ENCODE results near the gene RIPOR2.

RIPOR2 gene

GRCh38 chr6:24969343-24969860 lies 33.6 kb upstream of the RIPOR2 start:
- Histone ChIP-seq H3K4ac (ENCODE audit: low read depth, low read length) (no peak overlapping the region), H3K4me1 (ENCODE audit: control insufficient read depth, low read depth, low read length) (no peaks in the 10 kb centered on the region), H3K9ac (ENCODE audit: low read length) (no peak overlapping the region), H3K27ac (ENCODE audit: low read depth, low read length) (no peak overlapping the region), H3K4me2 (ENCODE audit: low read length) (no peak overlapping the region), H2BK15ac (replicated peaks; ENCODE audit: low read depth) (no peak overlapping the region), H3K79me2 (ENCODE audit: control insufficient read depth, insufficient read depth, low read length) (no peaks in the 10 kb centered on the region), H3K79me1 (ENCODE audit: low read length) (no peaks in the 10 kb centered on the region), H3K56ac (ENCODE audit: low read length) (no peak overlapping the region), H2AK5ac (ENCODE audit: low read length) (no peak overlapping the region), H4K8ac (ENCODE audit: low read depth, low read length) (no peak overlapping the region), H3K4me3 (ENCODE audit: low read length) (no peak overlapping the region), H4K5ac (ENCODE audit: low read length) (no peak overlapping the region), H2BK5ac (ENCODE audit: low read length) (no peak overlapping the region), H3K18ac (ENCODE audit: low read length) (no peak overlapping the region), H2BK120ac (ENCODE audit: low read depth, low read length) (no peak overlapping the region), H3K27me3 (ENCODE audit: insufficient read depth, low read length, poor library complexity) (no peaks in the 10 kb centered on the region), H3K36me3 (ENCODE audit: control insufficient read depth, insufficient read depth, low read length) (no peaks in the 10 kb centered on the region), H3K23ac (ENCODE audit: low read length) (no peak overlapping the region)
- no peak for DNase-seq
- WGBS (ENCODE audit: extremely low coverage, insufficient coverage, low lambda C conversion rate) = no CpG with 5 or more reads among the region's 2 CpGs

GRCh38 chr6:24968783-24969182 lies 33.0 kb upstream of the RIPOR2 start:
- WGBS (ENCODE audit: extremely low coverage, insufficient coverage, low lambda C conversion rate) = no CpG with 5 or more reads among the region's 5 CpGs
- Histone ChIP-seq H3K79me2 (ENCODE audit: control insufficient read depth, insufficient read depth, low read length) (no peaks in the 10 kb centered on the region), H3K79me1 (ENCODE audit: low read length) (no peaks in the 10 kb centered on the region), H3K36me3 (ENCODE audit: control insufficient read depth, insufficient read depth, low read length) (no peaks in the 10 kb centered on the region), H4K8ac (ENCODE audit: low read depth, low read length) (no peak overlapping the region), H3K23ac (ENCODE audit: low read length) (no peak overlapping the region), H4K5ac (ENCODE audit: low read length) (no peak overlapping the region), H2AK5ac (ENCODE audit: low read length) (no peak overlapping the region), H2BK5ac (ENCODE audit: low read length) (no peak overlapping the region), H3K27me3 (ENCODE audit: insufficient read depth, low read length, poor library complexity) (no peaks in the 10 kb centered on the region), H3K4me2 (ENCODE audit: low read length) (no peak overlapping the region), H3K4me3 (ENCODE audit: low read length) (no peak overlapping the region), H2BK120ac (ENCODE audit: low read depth, low read length) (no peak overlapping the region), H2BK15ac (replicated peaks; ENCODE audit: low read depth) (no peak overlapping the region), H3K9ac (ENCODE audit: low read length) (no peak overlapping the region), H3K4me1 (ENCODE audit: control insufficient read depth, low read depth, low read length) (no peaks in the 10 kb centered on the region), H3K18ac (ENCODE audit: low read length) (no peak overlapping the region), H3K27ac (ENCODE audit: low read depth, low read length) (no peak overlapping the region), H3K4ac (ENCODE audit: low read depth, low read length) (no peak overlapping the region), H3K56ac (ENCODE audit: low read length) (no peak overlapping the region)
- DNase-seq = no peak

GRCh38 chr6:24967211-24967610 lies 31.5 kb upstream of the RIPOR2 start:
- no peak overlapping the region for H3K23ac ChIP-seq (ENCODE audit: low read length)
- no peaks in the 10 kb centered on the region for H3K4me1 ChIP-seq (ENCODE audit: control insufficient read depth, low read depth, low read length)
- no peak overlapping the region for H3K27ac ChIP-seq (ENCODE audit: low read depth, low read length)
- no peak overlapping the region for H3K9ac ChIP-seq (ENCODE audit: low read length)
- H3K18ac ChIP-seq (ENCODE audit: low read length) = no peak overlapping the region
- DNase-seq = no peak
- H4K5ac ChIP-seq (ENCODE audit: low read length) = no peak overlapping the region
- H2AK5ac ChIP-seq (ENCODE audit: low read length) = no peak overlapping the region
- no peak overlapping the region for H4K8ac ChIP-seq (ENCODE audit: low read depth, low read length)
- H3K4me3 ChIP-seq (ENCODE audit: low read length) = no peak overlapping the region
- no peak overlapping the region for H3K4me2 ChIP-seq (ENCODE audit: low read length)
- no peak overlapping the region for H3K56ac ChIP-seq (ENCODE audit: low read length)
- H3K79me1 ChIP-seq (ENCODE audit: low read length) = no peaks in the 10 kb centered on the region
- no CpG with 5 or more reads among the region's 1 CpG for WGBS (ENCODE audit: extremely low coverage, insufficient coverage, low lambda C conversion rate)
- no peak overlapping the region for H2BK15ac ChIP-seq (replicated peaks; ENCODE audit: low read depth)
- no peak overlapping the region for H2BK5ac ChIP-seq (ENCODE audit: low read length)
- no peaks in the 10 kb centered on the region for H3K27me3 ChIP-seq (ENCODE audit: insufficient read depth, low read length, poor library complexity)
- H2BK120ac ChIP-seq (ENCODE audit: low read depth, low read length) = no peak overlapping the region
- no peak overlapping the region for H3K4ac ChIP-seq (ENCODE audit: low read depth, low read length)
- H3K36me3 ChIP-seq (ENCODE audit: control insufficient read depth, insufficient read depth, low read length) = no peaks in the 10 kb centered on the region
- no peaks in the 10 kb centered on the region for H3K79me2 ChIP-seq (ENCODE audit: control insufficient read depth, insufficient read depth, low read length)

- Histone ChIP-seq H3K4me3 (ENCODE audit: low read length) (no peak overlapping the region), H3K9ac (ENCODE audit: low read length) (no peak overlapping the region), H3K79me2 (ENCODE audit: control insufficient read depth, insufficient read depth, low read length) (no peaks in the 10 kb centered on the region), H3K27me3 (ENCODE audit: insufficient read depth, low read length, poor library complexity) (no peaks in the 10 kb centered on the region), H3K18ac (ENCODE audit: low read length) (no peak overlapping the region), H3K4me2 (ENCODE audit: low read length) (no peak overlapping the region), H2BK5ac (ENCODE audit: low read length) (no peak overlapping the region), H4K8ac (ENCODE audit: low read depth, low read length) (no peak overlapping the region), H3K36me3 (ENCODE audit: control insufficient read depth, insufficient read depth, low read length) (no peaks in the 10 kb centered on the region), H3K4ac (ENCODE audit: low read depth, low read length) (no peak overlapping the region), H4K5ac (ENCODE audit: low read length) (no peak overlapping the region), H3K27ac (ENCODE audit: low read depth, low read length) (no peak overlapping the region), H2AK5ac (ENCODE audit: low read length) (no peak overlapping the region), H3K56ac (ENCODE audit: low read length) (no peak overlapping the region), H3K4me1 (ENCODE audit: control insufficient read depth, low read depth, low read length) (no peaks in the 10 kb centered on the region), H2BK120ac (ENCODE audit: low read depth, low read length) (no peak overlapping the region), H2BK15ac (replicated peaks; ENCODE audit: low read depth) (no peak overlapping the region), H3K23ac (ENCODE audit: low read length) (no peak overlapping the region), H3K79me1 (ENCODE audit: low read length) (no peaks in the 10 kb centered on the region)
- no peak for DNase-seq
- no CpG with 5 or more reads among the region's 4 CpGs for WGBS (ENCODE audit: extremely low coverage, insufficient coverage, low lambda C conversion rate)
Observed at GRCh38 chr6:24966381-24966780, 30.6 kb upstream of the RIPOR2 start.

GRCh38 chr6:24963887-24964570 lies 28.3 kb upstream of the RIPOR2 start:
- no CpG with 5 or more reads among the region's 6 CpGs for WGBS (ENCODE audit: extremely low coverage, insufficient coverage, low lambda C conversion rate)
- H3K18ac ChIP-seq (ENCODE audit: low read length) = no peak overlapping the region

GRCh38 chr6:24963339-24963738 lies 27.6 kb upstream of the RIPOR2 start:
- H3K56ac ChIP-seq (ENCODE audit: low read length) = no peak overlapping the region
- no peak for DNase-seq
- H2BK5ac ChIP-seq (ENCODE audit: low read length) = no peak overlapping the region
- no peak overlapping the region for H3K23ac ChIP-seq (ENCODE audit: low read length)
- no peaks in the 10 kb centered on the region for H3K79me1 ChIP-seq (ENCODE audit: low read length)
- no peak overlapping the region for H3K4me2 ChIP-seq (ENCODE audit: low read length)
- no peak overlapping the region for H3K4ac ChIP-seq (ENCODE audit: low read depth, low read length)
- no peak overlapping the region for H3K18ac ChIP-seq (ENCODE audit: low read length)
- no peaks in the 10 kb centered on the region for H3K36me3 ChIP-seq (ENCODE audit: control insufficient read depth, insufficient read depth, low read length)
- H4K5ac ChIP-seq (ENCODE audit: low read length) = no peak overlapping the region
- no peaks in the 10 kb centered on the region for H3K4me1 ChIP-seq (ENCODE audit: control insufficient read depth, low read depth, low read length)
- H3K27me3 ChIP-seq (ENCODE audit: insufficient read depth, low read length, poor library complexity) = no peaks in the 10 kb centered on the region
- no peak overlapping the region for H4K8ac ChIP-seq (ENCODE audit: low read depth, low read length)
- H2BK120ac ChIP-seq (ENCODE audit: low read depth, low read length) = no peak overlapping the region
- H3K4me3 ChIP-seq (ENCODE audit: low read length) = no peak overlapping the region
- no peaks in the 10 kb centered on the region for H3K79me2 ChIP-seq (ENCODE audit: control insufficient read depth, insufficient read depth, low read length)
- no CpG with 5 or more reads among the region's 1 CpG for WGBS (ENCODE audit: extremely low coverage, insufficient coverage, low lambda C conversion rate)
- no peak overlapping the region for H3K9ac ChIP-seq (ENCODE audit: low read length)
- H3K27ac ChIP-seq (ENCODE audit: low read depth, low read length) = no peak overlapping the region
- no peak overlapping the region for H2BK15ac ChIP-seq (replicated peaks; ENCODE audit: low read depth)
- H2AK5ac ChIP-seq (ENCODE audit: low read length) = no peak overlapping the region

More at GRCh38 chr6:24963887-24964570, 28.3 kb upstream of the RIPOR2 start:
- H3K36me3 ChIP-seq (ENCODE audit: control insufficient read depth, insufficient read depth, low read length) = no peaks in the 10 kb centered on the region
- H2BK15ac ChIP-seq (replicated peaks; ENCODE audit: low read depth) = no peak overlapping the region
- no peak overlapping the region for H2BK5ac ChIP-seq (ENCODE audit: low read length)
- H2BK120ac ChIP-seq (ENCODE audit: low read depth, low read length) = no peak overlapping the region
- H3K4ac ChIP-seq (ENCODE audit: low read depth, low read length) = no peak overlapping the region
- no peak overlapping the region for H4K8ac ChIP-seq (ENCODE audit: low read depth, low read length)
- no peak overlapping the region for H3K56ac ChIP-seq (ENCODE audit: low read length)
- no peak for DNase-seq
- no peak overlapping the region for H2AK5ac ChIP-seq (ENCODE audit: low read length)
- no peak overlapping the region for H3K23ac ChIP-seq (ENCODE audit: low read length)
- H3K9ac ChIP-seq (ENCODE audit: low read length) = no peak overlapping the region
- no peaks in the 10 kb centered on the region for H3K4me1 ChIP-seq (ENCODE audit: control insufficient read depth, low read depth, low read length)
- H3K79me1 ChIP-seq (ENCODE audit: low read length) = no peaks in the 10 kb centered on the region
- H3K4me2 ChIP-seq (ENCODE audit: low read length) = no peak overlapping the region
- H3K27me3 ChIP-seq (ENCODE audit: insufficient read depth, low read length, poor library complexity) = no peaks in the 10 kb centered on the region
- H3K4me3 ChIP-seq (ENCODE audit: low read length) = no peak overlapping the region
- no peaks in the 10 kb centered on the region for H3K79me2 ChIP-seq (ENCODE audit: control insufficient read depth, insufficient read depth, low read length)
- H4K5ac ChIP-seq (ENCODE audit: low read length) = no peak overlapping the region
- H3K27ac ChIP-seq (ENCODE audit: low read depth, low read length) = no peak overlapping the region

All from mesendoderm (in vitro differentiated cells).